ENCODE results near the gene MARCHF9. TPM values are rescaled to one million over a fixed set of nuclear protein-coding genes. Genes with fewer than 3 reads are reported as not detected.

The MARCHF9 gene
- total and polyA plus RNA-seq, 2 donors (not counting 1 experiment from before 2014, with no cell fraction given): 3.8 to 4.8 TPM

DNA sequence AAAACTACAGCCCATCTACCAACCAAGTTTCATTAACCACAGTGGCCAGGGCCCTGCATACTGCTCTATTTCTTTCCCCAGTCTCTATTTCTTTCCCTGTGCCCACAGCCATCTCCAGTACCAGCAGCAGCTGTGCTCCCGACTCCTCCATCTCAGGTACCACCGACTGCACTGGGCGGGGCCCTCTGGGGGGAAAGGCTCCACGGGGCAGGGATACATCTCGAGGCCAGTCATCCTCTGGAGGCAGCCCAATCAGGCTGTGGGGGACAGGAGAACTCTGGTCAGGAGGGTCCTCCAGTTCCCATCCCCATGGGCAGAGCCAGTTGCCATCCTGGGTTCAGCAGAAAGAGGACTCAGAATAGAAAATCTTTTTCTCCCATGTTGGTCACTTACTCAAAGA lies 5.8 kb upstream of the MARCHF9 start:
- Histone ChIP-seq H3K27me3 (ENCODE audit: control insufficient read depth, insufficient read depth, low read length) (peaks cover 4% of the 10 kb centered on the region), H3K27ac (ENCODE audit: insufficient read depth, low read length) (no peak overlapping the region), H3K79me2 (ENCODE audit: control insufficient read depth, insufficient read depth, low read length) (peaks cover 26% of the 10 kb centered on the region), H4K20me1 (ENCODE audit: control insufficient read depth, extremely low read depth, insufficient read depth, low read length) (no peaks in the 10 kb centered on the region), H3K4me3 (replicated peaks in 1 of 4; ENCODE audit: control extremely low read depth in 1 of 4, insufficient read depth in 1 of 4, low read depth in 3 of 4, low read length in 4 of 4) (no peak overlapping the region), H2AFZ (ENCODE audit: low read length) (no peak overlapping the region), H3K9ac (ENCODE audit: insufficient read depth, low read length) (no peak overlapping the region), H3K9me3 (ENCODE audit: control insufficient read depth, insufficient read depth, low read depth, low read length) (no peaks in the 10 kb centered on the region), H3K4me2 (ENCODE audit: extremely low read depth, insufficient read depth, low read length) (no peak overlapping the region), H3K36me3 (ENCODE audit: control insufficient read depth, insufficient read depth, low read length) (peaks cover 15% of the 10 kb centered on the region), H3K4me1 (ENCODE audit: control insufficient read depth, extremely low read depth, insufficient read depth, low read length) (peaks cover 2% of the 10 kb centered on the region)
- no peak for DNase-seq (ENCODE audit: low read depth in 2 of 2)
- no peak for TF ChIP-seq EZH2 (IDR thresholded peaks at IDR 0.05; ENCODE audit: low read length, missing control alignments)

DNA sequence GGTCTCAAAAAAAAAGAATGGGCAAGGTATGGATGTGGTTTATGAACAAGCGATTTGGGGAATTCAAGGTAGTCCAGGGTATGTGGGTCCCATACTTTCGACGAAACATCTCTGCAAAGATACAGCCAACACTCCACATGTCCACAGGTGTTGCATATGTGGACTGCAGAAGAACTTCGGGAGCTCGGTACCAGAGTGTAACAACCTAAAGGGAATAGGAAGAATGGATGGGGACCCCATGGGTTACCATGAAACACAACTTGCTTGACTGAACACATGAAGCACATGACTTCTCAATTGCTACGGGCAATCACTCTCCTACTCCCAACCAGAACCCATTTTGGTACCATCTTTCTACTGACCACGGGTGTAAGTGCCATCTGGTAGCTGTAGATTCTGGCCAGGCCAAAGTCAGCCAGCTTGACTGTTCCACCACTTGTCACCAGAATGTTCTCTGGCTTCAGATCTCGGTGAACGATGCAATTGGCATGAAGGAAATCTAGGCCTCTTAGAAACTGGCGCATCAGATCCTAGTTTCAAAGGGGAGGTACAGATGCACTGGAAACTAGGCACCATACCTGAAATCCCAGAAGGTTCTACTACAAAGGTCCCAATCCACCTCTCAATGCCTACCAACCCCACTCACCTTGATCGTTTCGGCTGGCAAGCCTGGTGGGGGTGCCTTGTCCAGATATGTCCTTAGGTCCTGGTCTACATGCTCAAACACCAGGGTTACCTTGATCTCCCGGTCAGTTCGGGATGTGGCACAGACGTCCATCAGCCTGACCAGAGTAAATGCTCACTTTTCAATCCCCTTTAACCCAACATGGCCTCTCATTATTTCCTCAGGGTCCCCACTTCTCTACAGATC lies 4.1 kb upstream of the MARCHF9 start:
- H3K4me3 ChIP-seq (replicated peaks in 1 of 4; ENCODE audit: control extremely low read depth in 1 of 4, insufficient read depth in 1 of 4, low read depth in 3 of 4, low read length in 4 of 4): peak overlapping the region; percentile 91 to 96 (median 94)
- no peak for DNase-seq (ENCODE audit: low read depth in 2 of 2)
- H3K4me1 ChIP-seq (ENCODE audit: control insufficient read depth, extremely low read depth, insufficient read depth, low read length): peaks cover 4% of the 10 kb centered on the region
- peaks cover 24% of the 10 kb centered on the region for H3K79me2 ChIP-seq (ENCODE audit: control insufficient read depth, insufficient read depth, low read length)
- no peaks in the 10 kb centered on the region for H4K20me1 ChIP-seq (ENCODE audit: control insufficient read depth, extremely low read depth, insufficient read depth, low read length)
- no peak overlapping the region for H2AFZ ChIP-seq (ENCODE audit: low read length)
- peak overlapping the region; percentile 93 for H3K9ac ChIP-seq (ENCODE audit: insufficient read depth, low read length)
- H3K36me3 ChIP-seq (ENCODE audit: control insufficient read depth, insufficient read depth, low read length): peaks cover 15% of the 10 kb centered on the region
- no peak for TF ChIP-seq EZH2 (IDR thresholded peaks at IDR 0.05; ENCODE audit: low read length, missing control alignments)
- TF ChIP-seq, protein P1, sequence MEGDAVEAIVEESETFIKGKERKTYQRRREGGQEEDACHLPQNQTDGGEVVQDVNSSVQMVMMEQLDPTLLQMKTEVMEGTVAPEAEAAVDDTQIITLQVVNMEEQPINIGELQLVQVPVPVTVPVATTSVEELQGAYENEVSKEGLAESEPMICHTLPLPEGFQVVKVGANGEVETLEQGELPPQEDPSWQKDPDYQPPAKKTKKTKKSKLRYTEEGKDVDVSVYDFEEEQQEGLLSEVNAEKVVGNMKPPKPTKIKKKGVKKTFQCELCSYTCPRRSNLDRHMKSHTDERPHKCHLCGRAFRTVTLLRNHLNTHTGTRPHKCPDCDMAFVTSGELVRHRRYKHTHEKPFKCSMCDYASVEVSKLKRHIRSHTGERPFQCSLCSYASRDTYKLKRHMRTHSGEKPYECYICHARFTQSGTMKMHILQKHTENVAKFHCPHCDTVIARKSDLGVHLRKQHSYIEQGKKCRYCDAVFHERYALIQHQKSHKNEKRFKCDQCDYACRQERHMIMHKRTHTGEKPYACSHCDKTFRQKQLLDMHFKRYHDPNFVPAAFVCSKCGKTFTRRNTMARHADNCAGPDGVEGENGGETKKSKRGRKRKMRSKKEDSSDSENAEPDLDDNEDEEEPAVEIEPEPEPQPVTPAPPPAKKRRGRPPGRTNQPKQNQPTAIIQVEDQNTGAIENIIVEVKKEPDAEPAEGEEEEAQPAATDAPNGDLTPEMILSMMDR (conservative IDR thresholded peaks at IDR 0.05 in 1 of 2, IDR thresholded peaks at IDR 0.05 in 1 of 2; ENCODE audit: low read depth in 1 of 2, low read length in 2 of 2): no peak
- no peaks in the 10 kb centered on the region for H3K9me3 ChIP-seq (ENCODE audit: control insufficient read depth, insufficient read depth, low read depth, low read length)
- peak overlapping the region; percentile 93 for H3K4me2 ChIP-seq (ENCODE audit: extremely low read depth, insufficient read depth, low read length)
- H3K27me3 ChIP-seq (ENCODE audit: control insufficient read depth, insufficient read depth, low read length): peaks cover 10% of the 10 kb centered on the region
- H3K27ac ChIP-seq (ENCODE audit: insufficient read depth, low read length): peak overlapping the region; percentile 98

DNA sequence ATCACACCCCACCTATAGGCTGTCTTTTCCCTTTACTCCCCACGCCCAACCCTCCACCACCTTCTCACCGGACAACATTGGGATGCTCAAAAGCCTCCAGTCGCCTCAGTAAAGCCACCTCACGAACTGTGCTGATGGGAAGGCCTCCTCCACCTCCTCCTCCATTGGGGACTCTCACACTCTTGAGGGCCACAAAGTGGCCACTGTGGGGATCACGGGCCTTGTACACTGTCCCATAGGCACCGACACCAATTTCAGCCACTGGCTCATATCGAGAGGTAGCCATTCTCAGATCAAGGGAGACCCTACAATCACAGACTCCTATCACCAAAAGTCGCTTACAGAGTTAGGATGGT lies 3.5 kb upstream of the MARCHF9 start:
- TF ChIP-seq, protein P1 (conservative IDR thresholded peaks at IDR 0.05 in 1 of 2, IDR thresholded peaks at IDR 0.05 in 1 of 2; ENCODE audit: low read depth in 1 of 2, low read length in 2 of 2): no peak
- TF ChIP-seq EZH2 (IDR thresholded peaks at IDR 0.05; ENCODE audit: low read length, missing control alignments): no peak
- Histone ChIP-seq H3K79me2 (ENCODE audit: control insufficient read depth, insufficient read depth, low read length) (peaks cover 24% of the 10 kb centered on the region), H3K4me3 (replicated peaks in 1 of 4; ENCODE audit: control extremely low read depth in 1 of 4, insufficient read depth in 1 of 4, low read depth in 3 of 4, low read length in 4 of 4) (peak overlapping the region; percentile 91 to 96 (median 94)), H3K27ac (ENCODE audit: insufficient read depth, low read length) (peak overlapping the region; percentile 98), H3K9ac (ENCODE audit: insufficient read depth, low read length) (peak overlapping the region; percentile 93), H3K4me1 (ENCODE audit: control insufficient read depth, extremely low read depth, insufficient read depth, low read length) (peaks cover 4% of the 10 kb centered on the region), H2AFZ (ENCODE audit: low read length) (peak overlapping the region; percentile 4), H3K4me2 (ENCODE audit: extremely low read depth, insufficient read depth, low read length) (peak overlapping the region; percentile 93), H3K9me3 (ENCODE audit: control insufficient read depth, insufficient read depth, low read depth, low read length) (no peaks in the 10 kb centered on the region), H3K27me3 (ENCODE audit: control insufficient read depth, insufficient read depth, low read length) (peaks cover 13% of the 10 kb centered on the region), H4K20me1 (ENCODE audit: control insufficient read depth, extremely low read depth, insufficient read depth, low read length) (no peaks in the 10 kb centered on the region), H3K36me3 (ENCODE audit: control insufficient read depth, insufficient read depth, low read length) (peaks cover 13% of the 10 kb centered on the region)
- no peak for DNase-seq (ENCODE audit: low read depth in 2 of 2)

All from fibroblast of lung (primary cell).